Pancreas (tissue), 10 donors: ENCODE data around the gene STK11. TPM values are rescaled to one million over a fixed set of nuclear protein-coding genes. Genes with fewer than 3 reads are reported as not detected.

Source experiments
- ATAC-seq, 4 donors: fragments of 200-7000 bp; cut with Tn5 transposase; one replicate each; pipeline versions ENCODE4 v1.8.0 to v1.9.1; 2020; ENCODE audit warnings: mild to moderate bottlenecking in 4 of 4, moderate library complexity in 4 of 4
- DNase-seq, 6 donors: peaks; one replicate each; pipeline ENCODE4 v3.0.0-alpha.2; 2020
- FAIRE-seq: peaks from 2 replicates; lab custom pipeline; 2012; peaks lifted over from hg19 to GRCh38; lab: Jason Lieb, UNC
- H3K27ac ChIP-seq, 4 donors: fragments of 200-600 bp; sonication (generic); 1 replicate in 3 of 4; 2 replicates in 1 of 4; pipeline versions ENCODE4 v1.5.0 to v1.8.0; 2020
- H3K27me3 ChIP-seq, 4 donors: fragments of 200-600 bp; one replicate each; pipeline ENCODE4 v1.8.0; 2021
- H3K36me3 ChIP-seq, 3 donors: fragments of 200-600 bp; sonication (generic) in 1 of 3; one replicate each; pipeline versions ENCODE4 v1.5.0 to v1.8.0; 2020 to 2021
- H3K4me1 ChIP-seq, 3 donors: fragments of 200-600 bp; one replicate each; pipeline ENCODE4 v1.8.0; 2021
- H3K4me3 ChIP-seq, 4 donors: fragments of 200-600 bp; sonication (generic) in 2 of 4; one replicate each; pipeline versions ENCODE4 v1.5.0 to v1.8.0; 2020 to 2021
- H3K9me3 ChIP-seq, 4 donors: fragments of 200-600 bp; one replicate each; pipeline ENCODE4 v1.8.0; 2021
- WGBS, 2 donors: extraction: QIAGEN DNeasy Blood & Tissue Kit; methylation state at CpG; one replicate each; pipeline ENCODE4 v1.1.7; 2013; 5-methylcytosine and 5-hydroxymethylcytosine counted together
- intact Hi-C, 3 donors: fragments of 100-400 bp; cut with DNase I; formaldehyde crosslinking; loops; one replicate each; pipeline versions ENCODE4 v1.11.1 to v1.14.2; 2022
- polyA plus RNA-seq, 2 donors: library from polyadenylated mRNA; stranded (reverse); fragments of 200-250 nt; gene quantifications; one replicate each; pipeline ENCODE4 v1.2.3, GENCODE V29; 2013
- total RNA-seq, 6 donors: library from RNA; stranded (reverse); fragmentation: NEBNext Ultra II Directional in 4 of 6; extraction: Animal tissue kit (Norgen Biotek cat#: 25700) in 4 of 6; gene quantifications; one replicate each; pipeline versions ENCODE4 v1.2.1 to v1.2.4, GENCODE V29; 2021 to 2023
- TF ChIP-seq, protein P1 (sequence below), 4 donors: fragments of 200-600 bp; sonication (generic) in 3 of 4; IDR thresholded peaks; one replicate each; pipeline versions ENCODE4 v1.5.0 to v1.8.0; 2021; ENCODE audit warnings: antibody characterized with exemption in 4 of 4
- donor health status: healthy with polysubstance abuse.
- donor health status: DM: no; HTN: no; CAD: no; lungs with moderate emphysema.
- donor health status: DM: no; HTN: no; CAD: no.
- donor health status: control.
- donor health status: control.
- donor health status: Bipolar disorder and iron deficiency.
- donor health status: DM: yes; HTN: yes; CAD: no.
- donor health status: DM: no; HTN: no; CAD: no.
- donor health status: DM: no; HTN: no; CAD: no.
- donor health status: DM: yes; HTN: yes; CAD: no.

STK11 gene
- total and polyA plus RNA-seq, 8 donors = 20.1 to 62.2 (median 24.8) TPM

DNA sequence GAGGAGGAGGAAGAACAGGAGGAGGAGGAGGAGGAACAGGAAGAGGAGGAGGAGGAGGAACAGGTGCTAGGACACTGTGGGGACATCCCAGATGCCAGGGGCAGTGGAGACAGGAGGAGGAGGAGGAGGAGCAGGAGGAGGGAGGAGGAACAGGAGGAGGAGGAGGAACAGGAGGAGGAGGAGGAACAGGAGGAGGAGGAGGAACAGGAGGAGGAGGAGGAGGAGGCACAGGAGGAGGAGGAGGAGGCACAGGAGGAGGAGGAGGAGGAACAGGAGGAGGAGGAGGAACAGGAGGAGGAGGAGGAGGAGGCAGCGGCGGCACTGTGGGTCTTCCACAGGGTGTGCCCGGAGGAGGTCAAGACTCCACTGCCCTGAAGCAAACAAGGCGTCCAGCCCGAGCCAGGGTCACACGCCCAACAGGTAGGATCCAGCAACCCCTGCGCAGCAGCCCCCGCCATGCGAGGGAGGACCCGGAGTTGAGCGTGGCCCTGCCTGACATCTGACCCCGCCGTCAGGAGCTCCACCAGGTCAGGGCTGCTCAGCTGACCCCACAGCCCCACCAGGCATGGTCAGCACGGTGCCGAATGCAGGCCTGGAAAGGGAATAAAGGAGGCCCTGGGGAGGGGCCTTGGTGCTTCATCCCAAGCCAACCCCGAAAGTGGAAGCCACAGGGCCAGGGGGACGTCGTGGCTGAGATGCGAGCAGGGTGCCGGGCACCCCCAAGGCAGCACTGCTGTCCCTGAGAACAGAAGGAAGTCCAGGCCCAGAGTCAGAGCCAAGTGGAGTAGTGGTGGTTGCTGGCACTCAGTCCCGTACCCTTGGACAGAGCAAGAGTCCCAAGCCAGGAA lies 40.7 kb upstream of the STK11 start:
- Histone ChIP-seq H3K27ac (no peak overlapping the region), H3K4me1 (peaks cover 0 to under 1% (median 0%) of the 10 kb centered on the region in 3 donors), H3K4me3 (no peak overlapping the region), H3K27me3 (no peaks in the 10 kb centered on the region), H3K36me3 (no peaks in the 10 kb centered on the region), H3K9me3 (no peaks in the 10 kb centered on the region)
- TF ChIP-seq, protein P1, sequence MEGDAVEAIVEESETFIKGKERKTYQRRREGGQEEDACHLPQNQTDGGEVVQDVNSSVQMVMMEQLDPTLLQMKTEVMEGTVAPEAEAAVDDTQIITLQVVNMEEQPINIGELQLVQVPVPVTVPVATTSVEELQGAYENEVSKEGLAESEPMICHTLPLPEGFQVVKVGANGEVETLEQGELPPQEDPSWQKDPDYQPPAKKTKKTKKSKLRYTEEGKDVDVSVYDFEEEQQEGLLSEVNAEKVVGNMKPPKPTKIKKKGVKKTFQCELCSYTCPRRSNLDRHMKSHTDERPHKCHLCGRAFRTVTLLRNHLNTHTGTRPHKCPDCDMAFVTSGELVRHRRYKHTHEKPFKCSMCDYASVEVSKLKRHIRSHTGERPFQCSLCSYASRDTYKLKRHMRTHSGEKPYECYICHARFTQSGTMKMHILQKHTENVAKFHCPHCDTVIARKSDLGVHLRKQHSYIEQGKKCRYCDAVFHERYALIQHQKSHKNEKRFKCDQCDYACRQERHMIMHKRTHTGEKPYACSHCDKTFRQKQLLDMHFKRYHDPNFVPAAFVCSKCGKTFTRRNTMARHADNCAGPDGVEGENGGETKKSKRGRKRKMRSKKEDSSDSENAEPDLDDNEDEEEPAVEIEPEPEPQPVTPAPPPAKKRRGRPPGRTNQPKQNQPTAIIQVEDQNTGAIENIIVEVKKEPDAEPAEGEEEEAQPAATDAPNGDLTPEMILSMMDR (IDR thresholded peaks at IDR 0.05) = no peak
- WGBS, 2 donors = 87 to 89% methylated on average over 18 to 21 of the region's 21 CpGs
- FAIRE-seq (no peak), DNase-seq (peak in 1 of 6 donors; percentile 35), ATAC-seq (no peak)
- intact Hi-C loops = no loop called here

DNA sequence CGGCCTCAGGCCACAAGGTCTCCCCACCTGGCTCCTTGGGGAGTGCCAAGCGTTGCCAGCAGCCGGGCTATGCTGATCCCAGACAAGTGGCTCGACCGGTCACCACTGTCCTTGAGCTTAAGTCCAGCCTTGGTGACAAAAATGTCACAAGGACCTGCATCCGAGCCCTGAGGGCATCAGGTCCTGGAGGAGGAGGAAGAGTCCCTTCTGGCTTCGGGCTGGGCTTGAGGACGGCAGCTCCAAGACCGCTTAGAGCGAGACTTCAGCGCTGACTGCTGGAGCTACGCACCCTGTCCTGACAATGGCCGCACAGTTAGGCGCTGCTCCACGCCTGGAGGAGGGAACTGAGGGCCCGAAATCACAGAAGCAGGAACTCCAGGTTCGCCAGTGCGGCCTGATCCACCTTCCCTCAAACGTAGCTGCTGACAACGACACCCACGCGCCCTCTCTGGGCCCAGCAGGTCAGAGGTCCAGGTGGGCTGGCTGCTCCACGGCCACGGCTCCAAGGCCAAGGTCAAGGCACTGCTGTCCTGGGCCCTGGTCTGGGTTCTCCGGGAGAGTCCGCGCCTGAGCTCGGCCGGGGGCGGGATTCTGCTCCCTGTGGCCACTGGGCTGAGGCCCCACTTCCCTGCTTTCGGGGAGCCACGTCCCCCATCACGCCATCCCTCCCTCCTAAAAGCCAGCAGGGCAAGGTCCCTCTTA lies 38.6 kb upstream of the STK11 start:
- Histone ChIP-seq H3K27me3 (no peaks in the 10 kb centered on the region), H3K27ac (no peak overlapping the region), H3K4me1 (peaks cover 0 to 11% (median 0%) of the 10 kb centered on the region in 3 donors), H3K36me3 (no peaks in the 10 kb centered on the region), H3K4me3 (no peak overlapping the region), H3K9me3 (no peaks in the 10 kb centered on the region)
- ATAC-seq = peak in 1 of 4 donors; percentile 9
- 76% methylated on average over 33 of the region's 33 CpGs for WGBS, 2 donors
- peak in 2 of 6 donors; percentile 37 to 72 for DNase-seq
- no peak for FAIRE-seq
- intact Hi-C loops = no loop called here
- TF ChIP-seq, protein P1 (IDR thresholded peaks at IDR 0.05) = no peak

- no peaks in the 10 kb centered on the region for H3K36me3 ChIP-seq
- ATAC-seq (no peak), FAIRE-seq (no peak), DNase-seq (peak in 2 of 6 donors; percentile 33 to 74)
- intact Hi-C loops = no loop called here
- no peaks in the 10 kb centered on the region for H3K27me3 ChIP-seq
- H3K4me3 ChIP-seq = peak overlapping the region in 2 of 4 donors; percentile 14 to 33
- peak overlapping the region; percentile 53 to 90 (median 62) for H3K27ac ChIP-seq
- 78 to 82% methylated on average over 33 to 35 of the region's 35 CpGs for WGBS, 2 donors
- no peaks in the 10 kb centered on the region for H3K9me3 ChIP-seq
- TF ChIP-seq, protein P1 (IDR thresholded peaks at IDR 0.05) = no peak
- peaks cover 0 to 15% (median 0%) of the 10 kb centered on the region in 3 donors for H3K4me1 ChIP-seq
Observed at GRCh38 chr19:1167687-1168571, 37.6 kb upstream of the STK11 start.

- H3K4me1 ChIP-seq = peaks cover 0 to 15% (median 0%) of the 10 kb centered on the region in 3 donors
- no peak for FAIRE-seq
- intact Hi-C loops = no loop called here
- no peaks in the 10 kb centered on the region for H3K9me3 ChIP-seq
- peak in 5 of 6 donors; percentile 53 to 79 (median 58) for DNase-seq
- peak; percentile 6 to 19 (median 13) for ATAC-seq
- no peaks in the 10 kb centered on the region for H3K27me3 ChIP-seq
- no peaks in the 10 kb centered on the region for H3K36me3 ChIP-seq
- TF ChIP-seq, protein P1 (IDR thresholded peaks at IDR 0.05) = no peak
- peak overlapping the region in 2 of 4 donors; percentile 14 to 33 for H3K4me3 ChIP-seq
- peak overlapping the region; percentile 53 to 90 (median 62) for H3K27ac ChIP-seq
- 69 to 73% methylated on average over 50 of the region's 50 CpGs for WGBS, 2 donors
Observed at GRCh38 chr19:1168572-1169410, 36.8 kb upstream of the STK11 start.
